ENCODE data around the gene SORCS3.

Gene SORCS3

GRCh38 chr10:104779701-104780100 lies 138.6 kb downstream of the SORCS3 start:
- Histone ChIP-seq H3K27me3 (ENCODE audit: insufficient read depth, low read length, poor library complexity, severe bottlenecking) (no peaks in the 10 kb centered on the region), H3K4me3 (ENCODE audit: low read length, poor library complexity, severe bottlenecking) (no peak overlapping the region), H4K20me1 (ENCODE audit: insufficient read depth, low read length, poor library complexity, severe bottlenecking) (no peaks in the 10 kb centered on the region), H3K9ac (ENCODE audit: low read depth, low read length, poor library complexity, severe bottlenecking) (no peak overlapping the region), H3K9me3 (ENCODE audit: insufficient read depth, low read depth, low read length) (no peaks in the 10 kb centered on the region), H2AFZ (ENCODE audit: low read length) (no peak overlapping the region), H3K4me2 (ENCODE audit: low read depth, low read length, poor library complexity, severe bottlenecking) (no peak overlapping the region), H3K4me1 (ENCODE audit: insufficient read depth, low read length, poor library complexity, severe bottlenecking) (no peaks in the 10 kb centered on the region), H3K36me3 (ENCODE audit: insufficient read depth, low read length) (no peaks in the 10 kb centered on the region), H3F3A (ENCODE audit: low read depth) (no peaks in the 10 kb centered on the region), H3K79me2 (ENCODE audit: insufficient read depth, low read length) (no peaks in the 10 kb centered on the region), H3K9me2 (replicated peaks; ENCODE audit: low read depth, low read length) (no peaks in the 10 kb centered on the region)
- TF ChIP-seq CTCF (conservative IDR thresholded peaks at IDR 0.05; ENCODE audit: low read length) (no peak), EZH2phosphoT487 (IDR thresholded peaks at IDR 0.05; ENCODE audit: borderline replicate concordance) (no peak)

- Histone ChIP-seq H3K4me1 (ENCODE audit: insufficient read depth, low read length, poor library complexity, severe bottlenecking) (no peaks in the 10 kb centered on the region), H3F3A (ENCODE audit: low read depth) (no peaks in the 10 kb centered on the region), H3K9me3 (ENCODE audit: insufficient read depth, low read depth, low read length) (no peaks in the 10 kb centered on the region), H2AFZ (ENCODE audit: low read length) (no peak overlapping the region), H3K36me3 (ENCODE audit: insufficient read depth, low read length) (no peaks in the 10 kb centered on the region), H3K79me2 (ENCODE audit: insufficient read depth, low read length) (no peaks in the 10 kb centered on the region), H3K4me2 (ENCODE audit: low read depth, low read length, poor library complexity, severe bottlenecking) (no peak overlapping the region), H3K4me3 (ENCODE audit: low read length, poor library complexity, severe bottlenecking) (no peak overlapping the region), H3K9ac (ENCODE audit: low read depth, low read length, poor library complexity, severe bottlenecking) (no peak overlapping the region), H3K9me2 (replicated peaks; ENCODE audit: low read depth, low read length) (no peaks in the 10 kb centered on the region), H3K27me3 (ENCODE audit: insufficient read depth, low read length, poor library complexity, severe bottlenecking) (no peaks in the 10 kb centered on the region), H4K20me1 (ENCODE audit: insufficient read depth, low read length, poor library complexity, severe bottlenecking) (no peaks in the 10 kb centered on the region)
- TF ChIP-seq EZH2phosphoT487 (IDR thresholded peaks at IDR 0.05; ENCODE audit: borderline replicate concordance), result no peak
- TF ChIP-seq CTCF (conservative IDR thresholded peaks at IDR 0.05; ENCODE audit: low read length), result no peak
These were observed 139.1 kb downstream of the SORCS3 start for GRCh38 chr10:104780165-104780564.

- Histone ChIP-seq H3K4me1 (ENCODE audit: insufficient read depth, low read length, poor library complexity, severe bottlenecking) (no peaks in the 10 kb centered on the region), H3K36me3 (ENCODE audit: insufficient read depth, low read length) (no peaks in the 10 kb centered on the region), H3K4me2 (ENCODE audit: low read depth, low read length, poor library complexity, severe bottlenecking) (no peak overlapping the region), H3K9ac (ENCODE audit: low read depth, low read length, poor library complexity, severe bottlenecking) (no peak overlapping the region), H3K9me2 (replicated peaks; ENCODE audit: low read depth, low read length) (no peaks in the 10 kb centered on the region), H4K20me1 (ENCODE audit: insufficient read depth, low read length, poor library complexity, severe bottlenecking) (no peaks in the 10 kb centered on the region), H3K27me3 (ENCODE audit: insufficient read depth, low read length, poor library complexity, severe bottlenecking) (no peaks in the 10 kb centered on the region), H2AFZ (ENCODE audit: low read length) (no peak overlapping the region), H3F3A (ENCODE audit: low read depth) (no peaks in the 10 kb centered on the region), H3K4me3 (ENCODE audit: low read length, poor library complexity, severe bottlenecking) (no peak overlapping the region), H3K9me3 (ENCODE audit: insufficient read depth, low read depth, low read length) (no peaks in the 10 kb centered on the region), H3K79me2 (ENCODE audit: insufficient read depth, low read length) (no peaks in the 10 kb centered on the region)
- TF ChIP-seq EZH2phosphoT487 (IDR thresholded peaks at IDR 0.05; ENCODE audit: borderline replicate concordance) (no peak), CTCF (conservative IDR thresholded peaks at IDR 0.05; ENCODE audit: low read length) (no peak)
These were observed 140.0 kb downstream of the SORCS3 start for GRCh38 chr10:104780946-104781595.

Measured in Loucy (cell line).